Motor neuron (in vitro differentiated cells): ENCODE data around the gene MX2. TPM values are rescaled to one million over a fixed set of nuclear protein-coding genes. Genes with fewer than 3 reads are reported as not detected.

ENCODE experiments used
- ATAC-seq, 8 experiments: fragments of 200-7000 bp; cut with Tn5 transposase; replicated peaks in 6 of 8; 2 replicates each; pipeline ENCODE4 v1.8.0; 2021; ENCODE audit warnings: mild to moderate bottlenecking in 8 of 8, moderate library complexity in 8 of 8
- H3K27ac ChIP-seq, 2 donors: fragments of 250-450 bp; sonication (Bioruptor Pico); 2 replicates each; pipeline ENCODE4 v1.9.0; 2021; ENCODE audit warnings: antibody characterized with exemption in 2 of 2, mild to moderate bottlenecking in 2 of 2, moderate library complexity in 1 of 2
- H3K4me1 ChIP-seq, 2 donors: fragments of 250-450 bp; sonication (Bioruptor Pico); replicated peaks in 1 of 2; 2 replicates each; pipeline ENCODE4 v1.6.1; 2021; ENCODE audit warnings: antibody characterized with exemption in 2 of 2, mild to moderate bottlenecking in 2 of 2, moderate library complexity in 1 of 2
- H3K4me3 ChIP-seq, 5 donors: fragments of 250-450 bp; sonication (Bioruptor Pico); 2 replicates each; pipeline ENCODE4 v1.9.0; 2021; ENCODE audit warnings: antibody characterized with exemption in 5 of 5, mild to moderate bottlenecking in 5 of 5, moderate library complexity in 4 of 5
- WGBS, 10 experiments: fragments of 450-650 bp; shearing (Covaris generic); methylation state at CpG; one replicate each; pipeline ENCODE4 v1.0.0; 2022; 5-methylcytosine and 5-hydroxymethylcytosine counted together
- in situ Hi-C, 9 experiments: fragments of 400-800 bp; cut with MboI; loops; one replicate each; pipeline ENCODE4 v1.15.0; 2021; ENCODE audit warnings: low sequenced_read_pairs in 9 of 9, low pct_unique_long_range_greater_than_20kb in 2 of 9; ENCODE audit not compliant: unreplicated experiment in 9 of 9
- total RNA-seq, 8 experiments: library from RNA; unstranded; fragments of 300-600 nt; gene quantifications; 2 replicates each; pipeline versions ENCODE4 v1.2.3 to v1.2.4, GENCODE V29; 2022

The MX2 gene
- total RNA-seq, 8 experiments from 2014 or later, result 0.16 to 10.1 (median 1.3) TPM

DNA sequence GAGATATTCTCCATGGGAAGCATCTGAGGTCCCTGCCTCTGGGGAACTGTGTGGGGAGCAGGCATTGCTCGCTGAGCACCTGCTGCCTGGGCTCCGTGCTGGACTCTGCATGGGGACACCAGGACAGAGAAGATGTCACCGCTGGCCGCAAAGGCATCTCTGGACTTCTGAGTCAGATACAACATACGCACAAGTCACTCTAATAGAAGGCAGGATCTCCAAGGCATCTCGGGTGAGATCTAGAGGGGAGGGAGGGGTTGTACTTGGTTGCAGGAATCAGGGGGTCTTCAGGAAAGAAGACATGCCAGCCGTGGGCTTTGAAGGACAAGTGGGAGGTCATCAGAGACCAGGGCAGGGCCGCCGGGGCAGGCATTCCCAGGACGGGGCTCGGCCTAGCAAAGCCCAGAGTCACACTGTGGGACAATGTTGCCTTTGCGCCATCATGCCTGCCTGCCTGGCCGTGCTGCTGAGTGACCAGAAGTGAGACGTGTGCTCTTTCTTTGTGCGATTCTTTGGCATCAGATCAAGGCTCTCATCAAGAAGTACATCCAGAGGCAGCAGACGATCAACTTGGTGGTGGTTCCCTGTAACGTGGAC is 28.3 kb downstream of the MX2 start:
- WGBS, 10 experiments, result 40 to 89% (median 70%) methylated on average over 1 to 7 of the region's 17 CpGs; no CpG with 5 or more reads in 3 of the 10 experiments
- ATAC-seq, result no peak
- Histone ChIP-seq H3K4me1 (peaks cover 0 to 4% of the 10 kb centered on the region in 2 donors), H3K4me3 (no peak overlapping the region), H3K27ac (no peak overlapping the region)
- in situ Hi-C loops, result no loop called here

DNA sequence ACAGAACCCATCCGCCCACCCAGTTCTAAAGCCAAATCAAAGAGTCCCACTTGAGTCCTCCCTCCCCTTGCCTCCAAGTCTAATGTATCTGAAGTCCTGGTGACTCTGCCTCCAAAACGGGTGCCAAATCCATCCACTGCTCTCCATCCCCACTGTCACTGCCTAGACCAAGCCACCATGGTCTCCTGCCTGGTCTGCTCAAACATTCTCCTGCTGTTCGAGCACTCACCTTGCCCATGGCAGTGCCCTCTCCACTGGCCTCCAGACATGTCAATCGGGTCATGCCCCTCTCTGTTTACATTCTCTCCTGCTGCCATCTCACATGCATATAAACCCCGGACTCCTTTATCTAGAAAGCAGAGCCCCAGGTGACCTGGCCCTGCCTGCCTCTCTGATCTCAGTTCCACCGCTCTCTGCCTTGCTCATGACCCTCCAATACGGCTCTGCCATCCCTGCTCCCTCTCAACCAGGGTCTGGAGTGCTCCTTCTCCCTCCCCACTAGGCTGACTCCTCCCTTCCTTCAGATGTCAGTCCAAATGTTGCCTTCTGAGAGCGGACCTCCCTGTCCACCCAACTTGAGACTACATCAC is 32.1 kb downstream of the MX2 start:
- in situ Hi-C loops, result no loop called here
- H3K4me1 ChIP-seq, result no peaks in the 10 kb centered on the region
- H3K4me3 ChIP-seq, result no peak overlapping the region
- WGBS, 10 experiments, result 0 to 100% (median 56%) methylated on average over 1 to 7 of the region's 8 CpGs; no CpG with 5 or more reads in 1 of the 10 experiments
- no peak for ATAC-seq
- H3K27ac ChIP-seq, result no peak overlapping the region

DNA sequence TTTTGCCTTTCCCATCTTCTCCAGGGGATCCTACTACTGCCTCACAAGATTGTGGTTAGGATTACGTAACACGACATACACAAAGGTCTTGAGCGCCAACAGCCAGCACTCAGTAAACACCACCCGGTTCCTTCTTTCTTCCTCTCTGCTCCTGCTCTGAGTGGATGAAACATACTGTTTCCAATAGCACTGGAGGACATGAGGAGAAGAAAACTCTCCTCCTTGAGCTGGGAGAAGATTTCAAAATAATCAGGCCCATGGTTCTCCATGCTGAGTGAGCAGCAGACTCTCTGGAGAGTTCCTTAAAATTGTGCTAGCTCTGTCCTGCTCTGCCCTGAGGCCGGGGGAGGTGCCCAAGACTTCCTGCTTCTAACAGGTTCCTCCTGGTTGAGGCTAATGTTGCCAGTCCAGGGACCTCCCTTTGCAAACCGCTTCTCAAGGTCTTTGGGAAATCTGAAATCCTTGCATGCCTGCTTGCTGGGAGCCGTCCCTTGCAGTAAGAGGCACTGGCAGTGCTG is 34.8 kb downstream of the MX2 start:
- H3K27ac ChIP-seq, result no peak overlapping the region
- ATAC-seq, result peak in 3 of 8 experiments; percentile 69 to 94 (median 87)
- WGBS, 10 experiments, result 20 to 90% (median 61%) methylated on average over 1 to 7 of the region's 7 CpGs; no CpG with 5 or more reads in 1 of the 10 experiments

DNA sequence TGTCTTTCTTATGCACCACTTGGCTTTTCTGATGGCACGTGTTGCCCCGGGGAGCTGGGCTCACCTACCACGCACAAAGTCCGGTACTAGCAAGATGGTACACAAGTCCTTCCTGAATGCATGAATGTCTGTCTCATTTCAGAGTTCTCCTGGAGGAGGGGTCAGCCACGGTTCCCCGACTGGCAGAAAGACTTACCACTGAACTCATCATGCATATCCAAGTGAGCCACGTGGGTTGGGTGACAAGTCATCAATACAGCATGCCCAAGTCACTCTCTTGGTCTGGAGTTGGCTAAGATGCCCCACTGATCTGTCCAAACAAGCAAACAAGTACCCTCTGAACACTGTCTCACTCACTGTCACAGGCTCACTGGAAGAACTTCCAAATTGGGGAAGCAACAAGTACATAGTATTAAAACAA is 35.7 kb downstream of the MX2 start:
- ATAC-seq, result no peak
- no peak overlapping the region for H3K27ac ChIP-seq
- WGBS, 10 experiments, result 0 to 100% (median 64%) methylated on average over 1 to 5 of the region's 7 CpGs; no CpG with 5 or more reads in 1 of the 10 experiments
- no peak overlapping the region for H3K4me3 ChIP-seq
- no peaks in the 10 kb centered on the region for H3K4me1 ChIP-seq
- in situ Hi-C loops, result no loop called here

More for the DNA sequence above, 34.8 kb downstream of the MX2 start:
- in situ Hi-C loops, result no loop called here
- H3K4me3 ChIP-seq, result no peak overlapping the region
- H3K4me1 ChIP-seq, result no peaks in the 10 kb centered on the region

DNA sequence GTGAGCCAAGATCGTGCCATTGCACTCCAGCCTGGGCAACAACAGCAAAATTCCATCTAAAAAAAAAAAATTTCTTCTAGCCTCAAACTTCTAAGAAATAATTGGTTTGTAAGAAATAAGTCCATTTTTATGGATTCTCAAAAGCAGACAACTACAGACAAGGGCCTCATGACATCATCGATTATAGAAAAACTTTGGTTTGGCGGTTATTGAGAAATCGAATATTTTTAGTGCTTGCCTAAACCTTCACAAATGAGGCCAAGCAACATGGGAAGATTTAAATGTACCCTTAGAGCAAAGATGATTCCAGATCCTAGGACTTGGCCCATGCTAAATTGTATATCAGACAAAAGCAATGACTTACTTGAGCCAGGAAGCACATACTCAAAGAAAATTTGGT is 36.4 kb downstream of the MX2 start:
- Histone ChIP-seq H3K27ac (no peak overlapping the region), H3K4me1 (no peaks in the 10 kb centered on the region), H3K4me3 (no peak overlapping the region)
- no peak for ATAC-seq
- in situ Hi-C loops, result no loop called here
- WGBS, 10 experiments, result 50 to 100% (median 89%) methylated on average over 2 to 4 of the region's 4 CpGs; no CpG with 5 or more reads in 1 of the 10 experiments

DNA sequence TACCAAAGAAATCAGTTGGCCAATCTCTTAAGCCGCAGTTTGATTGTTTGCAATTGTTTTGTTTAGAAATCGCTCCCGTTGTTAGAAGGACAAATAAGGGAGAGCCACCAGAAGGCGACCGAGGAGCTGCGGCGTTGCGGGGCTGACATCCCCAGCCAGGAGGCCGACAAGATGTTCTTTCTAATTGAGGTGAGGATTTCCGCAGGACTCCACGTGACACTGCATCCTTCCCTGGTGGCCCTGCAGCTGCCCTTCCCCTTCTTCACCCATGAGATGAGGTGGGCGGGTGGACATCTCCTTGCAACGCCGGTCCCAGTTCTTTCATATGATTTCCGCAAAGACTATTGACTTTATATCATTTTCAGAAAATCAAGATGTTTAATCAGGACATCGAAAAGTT is 37.0 kb downstream of the MX2 start:
- no peak for ATAC-seq
- no peak overlapping the region for H3K4me3 ChIP-seq
- in situ Hi-C loops, result no loop called here
- no peak overlapping the region for H3K27ac ChIP-seq
- H3K4me1 ChIP-seq, result no peaks in the 10 kb centered on the region
- 77 to 92% (median 90%) methylated on average over 2 to 13 of the region's 16 CpGs; no CpG with 5 or more reads in 1 of the 10 experiments for WGBS, 10 experiments

DNA sequence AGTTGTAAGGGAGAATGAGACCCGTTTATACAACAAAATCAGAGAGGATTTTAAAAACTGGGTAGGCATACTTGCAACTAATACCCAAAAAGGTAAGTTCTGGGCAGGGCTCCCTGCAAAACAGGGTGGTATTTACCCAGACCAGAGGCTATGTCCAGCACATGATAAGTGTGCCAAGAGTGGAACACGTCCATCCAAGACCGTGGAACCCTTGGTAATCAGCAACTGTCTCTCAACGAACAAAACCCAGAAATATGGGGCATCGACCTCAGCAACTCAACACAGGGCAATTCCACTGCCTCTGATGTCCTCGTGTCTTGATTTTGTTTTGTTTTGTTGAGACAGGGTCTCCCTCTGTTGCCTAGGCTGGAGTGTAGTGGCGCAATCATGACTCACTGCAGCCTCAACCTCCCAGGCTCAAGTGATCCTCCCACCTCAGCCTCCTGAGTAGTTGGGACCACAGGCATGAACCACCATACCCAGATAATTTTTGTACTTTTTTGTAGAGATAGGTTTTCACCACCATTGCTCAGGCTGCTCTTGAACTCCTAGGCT is 37.5 kb downstream of the MX2 start:
- WGBS, 10 experiments, result 20 to 86% (median 63%) methylated on average over 1 to 5 of the region's 7 CpGs; no CpG with 5 or more reads in 2 of the 10 experiments
- H3K4me1 ChIP-seq, result peaks cover 3 to 4% of the 10 kb centered on the region in 2 donors
- in situ Hi-C loops, result no loop called here
- no peak for ATAC-seq
- H3K4me3 ChIP-seq, result no peak overlapping the region
- no peak overlapping the region for H3K27ac ChIP-seq

DNA sequence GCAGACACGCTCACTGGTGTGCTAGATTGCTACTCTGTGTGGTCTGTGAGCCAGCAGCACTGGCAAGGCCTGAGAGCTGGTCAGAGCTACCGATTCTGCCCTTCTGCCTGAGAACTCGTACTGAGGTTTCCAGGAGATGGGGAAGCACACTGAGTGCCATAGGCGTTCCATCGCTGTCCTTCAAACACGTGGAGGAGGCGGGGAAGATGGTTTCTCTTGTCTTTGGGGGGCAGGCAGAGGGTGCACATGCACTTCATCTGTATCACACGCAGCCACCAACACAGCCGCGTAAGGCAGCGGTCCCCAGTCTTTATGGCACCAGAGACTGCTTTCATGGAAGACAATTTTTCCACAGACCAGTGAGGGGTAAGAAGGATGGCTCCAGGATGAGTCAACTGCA is 40.4 kb downstream of the MX2 start:
- peaks cover 4 to 6% of the 10 kb centered on the region in 2 donors for H3K4me1 ChIP-seq
- WGBS, 10 experiments, result 20 to 100% (median 86%) methylated on average over 1 to 7 of the region's 11 CpGs; no CpG with 5 or more reads in 6 of the 10 experiments
- ATAC-seq, result no peak
- H3K27ac ChIP-seq, result no peak overlapping the region
- no peak overlapping the region for H3K4me3 ChIP-seq
- in situ Hi-C loops, result loop anchor here in 1 of 9 experiments (25.0 kb wide), 1 partner anchor 115 kb away; no protein-coding TSS in a partner anchor

DNA sequence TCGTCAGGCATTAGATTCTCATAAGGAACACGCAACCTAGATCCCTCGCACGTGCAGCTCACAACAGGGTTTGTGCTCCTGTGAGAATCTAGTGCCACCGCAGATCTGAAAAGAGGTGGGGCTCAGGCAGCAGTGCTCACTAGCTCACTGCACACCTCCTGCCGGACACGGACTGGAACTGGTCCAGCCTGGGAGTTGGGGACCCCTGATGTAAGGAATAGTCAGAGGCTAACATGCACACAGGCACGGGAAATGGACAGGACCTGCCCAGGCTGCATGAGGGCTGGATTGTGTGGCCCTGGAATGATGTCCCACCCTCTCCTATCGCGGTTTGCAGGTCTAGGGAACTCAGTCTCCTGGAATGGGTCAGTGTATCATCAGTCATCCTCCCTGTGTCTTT is 41.0 kb downstream of the MX2 start:
- ATAC-seq, result no peak
- H3K4me3 ChIP-seq, result no peak overlapping the region
- no peak overlapping the region for H3K27ac ChIP-seq
- 46 to 100% (median 90%) methylated on average over 1 to 6 of the region's 10 CpGs; no CpG with 5 or more reads in 2 of the 10 experiments for WGBS, 10 experiments
- peaks cover 4 to 6% of the 10 kb centered on the region in 2 donors for H3K4me1 ChIP-seq
- in situ Hi-C loops, result loop anchor here in 1 of 9 experiments (25.0 kb wide), 1 partner anchor 115 kb away; no protein-coding TSS in a partner anchor

DNA sequence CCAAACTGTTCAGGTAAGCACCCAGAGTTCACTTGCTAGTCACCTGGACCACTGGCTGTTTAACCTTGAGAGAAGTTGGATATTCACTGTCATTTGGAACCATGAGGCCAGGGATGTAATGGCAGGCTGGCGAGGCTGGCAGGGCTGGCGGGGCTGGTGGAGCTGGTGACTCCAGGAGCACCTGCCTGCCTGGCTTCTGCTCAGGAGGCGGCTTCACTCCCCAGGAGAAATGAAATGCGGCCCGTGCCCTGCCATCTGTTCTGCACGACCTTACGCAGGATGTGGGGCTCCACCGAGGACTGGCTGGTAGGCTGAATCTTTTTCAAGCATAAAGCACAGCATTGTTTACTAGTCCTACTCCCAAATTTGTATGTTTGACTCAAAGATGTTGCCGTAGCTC is 41.5 kb downstream of the MX2 start:
- H3K4me3 ChIP-seq, result no peak overlapping the region
- H3K27ac ChIP-seq, result no peak overlapping the region
- WGBS, 10 experiments, result 0 to 98% (median 87%) methylated on average over 1 to 8 of the region's 9 CpGs; no CpG with 5 or more reads in 3 of the 10 experiments
- in situ Hi-C loops, result loop anchor here in 1 of 9 experiments (25.0 kb wide), 1 partner anchor 116 kb away; no protein-coding TSS in a partner anchor
- H3K4me1 ChIP-seq, result peaks cover 4 to 6% of the 10 kb centered on the region in 2 donors
- ATAC-seq, result no peak

DNA sequence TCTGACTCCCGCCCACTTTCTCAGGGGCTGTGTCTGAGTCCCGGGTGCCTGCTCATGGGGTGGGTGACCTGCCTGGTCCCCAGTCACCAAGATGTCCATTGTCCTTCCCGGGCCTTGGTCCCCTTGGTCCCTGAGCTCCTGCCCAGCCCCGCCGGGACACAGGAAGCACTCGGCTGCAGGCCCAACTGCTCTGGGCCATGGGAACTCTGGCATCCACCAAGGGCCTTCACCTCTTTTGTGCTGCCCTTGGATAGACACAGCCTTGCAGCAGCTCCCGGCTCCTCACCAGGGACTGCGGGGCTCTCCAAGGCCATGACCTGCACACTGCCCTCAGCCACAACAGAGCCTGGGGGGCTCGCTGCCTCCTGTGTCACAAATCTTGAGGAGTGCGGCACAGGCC is 42.1 kb downstream of the MX2 start:
- Histone ChIP-seq H3K4me1 (peaks cover 4 to 6% of the 10 kb centered on the region in 2 donors), H3K4me3 (no peak overlapping the region), H3K27ac (peak overlapping the region in 1 of 2 donors; percentile 23)
- ATAC-seq, result no peak
- 51 to 100% (median 90%) methylated on average over 1 to 6 of the region's 10 CpGs; no CpG with 5 or more reads in 3 of the 10 experiments for WGBS, 10 experiments
- in situ Hi-C loops, result loop anchor here in 1 of 9 experiments (25.0 kb wide), 1 partner anchor 117 kb away; no protein-coding TSS in a partner anchor

DNA sequence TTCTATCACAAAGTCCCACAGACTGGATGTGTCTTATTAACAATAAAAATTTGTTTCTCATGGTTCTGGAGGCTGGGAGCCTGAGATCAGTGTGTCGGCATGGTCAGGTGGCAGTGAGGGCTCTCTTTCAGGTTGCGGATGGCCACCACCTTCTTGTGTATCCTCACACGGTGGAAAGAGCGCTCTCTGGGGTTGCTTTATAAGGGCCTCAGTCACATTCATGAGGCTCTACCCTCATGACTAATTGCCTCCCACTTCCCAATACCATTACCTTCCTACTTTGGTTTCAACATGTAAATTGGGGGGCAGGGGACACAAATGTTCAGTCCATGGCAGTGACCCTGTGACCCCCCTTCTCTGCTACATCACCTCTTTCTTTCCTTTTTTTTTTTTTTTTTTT is 43.5 kb downstream of the MX2 start:
- ATAC-seq, result no peak
- H3K4me3 ChIP-seq, result no peak overlapping the region
- WGBS, 10 experiments, result 69 to 100% (median 94%) methylated on average over 1 to 3 of the region's 4 CpGs; no CpG with 5 or more reads in 4 of the 10 experiments
- peaks cover 4 to 6% of the 10 kb centered on the region in 2 donors for H3K4me1 ChIP-seq
- no peak overlapping the region for H3K27ac ChIP-seq
- in situ Hi-C loops, result loop anchor here in 1 of 9 experiments (25.0 kb wide), 1 partner anchor 118 kb away; no protein-coding TSS in a partner anchor

DNA sequence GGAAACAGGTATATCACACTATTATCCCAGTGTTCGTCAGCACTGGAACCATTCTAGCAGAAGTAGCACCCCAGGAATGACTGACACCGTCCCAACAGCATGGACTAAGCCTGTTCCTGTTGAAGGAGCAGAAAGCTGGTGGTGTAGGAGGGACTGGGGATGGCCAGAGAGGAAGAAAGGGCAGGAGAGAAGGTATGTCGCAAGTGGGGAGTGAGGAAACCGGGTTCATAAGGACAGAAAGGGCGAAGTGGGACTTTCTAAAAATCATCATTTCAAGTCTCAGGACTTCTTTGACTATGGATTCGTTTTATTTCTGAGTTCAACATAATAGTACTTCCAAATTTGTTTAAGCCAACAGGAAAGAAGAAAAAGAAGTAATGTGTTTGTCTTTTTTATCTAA is 44.5 kb downstream of the MX2 start:
- no peak for ATAC-seq
- WGBS, 10 experiments, result 0 to 88% (median 59%) methylated on average over 1 to 6 of the region's 6 CpGs; no CpG with 5 or more reads in 1 of the 10 experiments
- Histone ChIP-seq H3K4me1 (peaks cover 4 to 14% of the 10 kb centered on the region in 2 donors), H3K27ac (no peak overlapping the region), H3K4me3 (no peak overlapping the region)
- in situ Hi-C loops, result loop anchor here in 1 of 9 experiments (25.0 kb wide), 1 partner anchor 119 kb away; no protein-coding TSS in a partner anchor
